ENCODE data around the gene PNPLA8.

Gene PNPLA8

DNA sequence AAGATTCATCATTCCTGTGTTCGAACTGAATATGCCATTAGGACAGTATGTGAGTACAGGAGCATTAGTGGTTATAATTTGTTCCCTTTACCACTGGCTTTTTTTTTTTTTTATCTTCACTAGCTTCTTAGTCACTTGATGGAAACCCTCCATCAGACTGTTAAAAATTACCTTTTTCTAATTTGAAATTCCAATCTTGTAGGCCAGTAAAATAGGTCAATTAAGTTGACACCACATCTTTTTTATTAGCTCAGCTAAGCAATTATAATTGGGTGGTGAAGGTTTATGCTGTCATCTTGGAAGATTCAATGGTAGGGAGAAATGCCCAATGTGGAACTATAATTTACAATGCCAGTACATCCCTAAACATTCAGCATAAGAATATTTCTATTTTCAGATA lies 75.8 kb downstream of the PNPLA8 start:
- peak overlapping the region in 1 of 3 experiments; percentile 68 for H3K27ac Mint-ChIP-seq
- no peaks in the 10 kb centered on the region for H3K36me3 Mint-ChIP-seq (ENCODE audit: low read depth)
- TF ChIP-seq CTCF (IDR thresholded peaks at IDR 0.05; ENCODE audit: unreplicated experiment in 3 of 3) = no peak
- H3K9me3 Mint-ChIP-seq = no peaks in the 10 kb centered on the region
- peaks cover 51% of the 10 kb centered on the region for H3K27me3 Mint-ChIP-seq (ENCODE audit: low read depth)
- H3K4me3 Mint-ChIP-seq = no peak overlapping the region
- peaks cover 5% of the 10 kb centered on the region for H3K4me1 Mint-ChIP-seq

DNA sequence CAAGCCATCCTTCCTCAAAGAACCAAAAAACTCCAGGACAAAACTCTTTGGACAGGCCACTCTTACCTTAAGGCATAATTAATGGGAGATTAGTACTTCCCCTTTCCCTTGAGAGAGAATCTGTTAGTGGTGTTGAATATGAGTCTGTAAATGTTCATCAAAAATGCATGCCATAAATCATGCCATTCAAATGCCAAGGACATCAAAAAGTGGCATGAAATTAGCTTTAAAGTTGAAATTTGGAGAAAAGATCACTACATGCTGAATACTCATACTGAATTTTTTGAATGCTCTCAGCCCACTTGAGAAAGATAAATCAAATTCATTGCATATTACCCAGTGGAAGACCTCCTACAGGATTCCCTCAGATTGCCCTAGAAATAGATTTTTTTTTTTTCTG lies 76.4 kb downstream of the PNPLA8 start:
- TF ChIP-seq CTCF (IDR thresholded peaks at IDR 0.05; ENCODE audit: unreplicated experiment in 3 of 3) = no peak
- Mint-ChIP-seq H3K4me3 (no peak overlapping the region), H3K27ac (peak overlapping the region in 1 of 3 experiments; percentile 75), H3K4me1 (peaks cover 3% of the 10 kb centered on the region), H3K36me3 (ENCODE audit: low read depth) (no peaks in the 10 kb centered on the region), H3K27me3 (ENCODE audit: low read depth) (peaks cover 47% of the 10 kb centered on the region), H3K9me3 (no peaks in the 10 kb centered on the region)

- H3K4me1 Mint-ChIP-seq = no peaks in the 10 kb centered on the region
- no peaks in the 10 kb centered on the region for H3K9me3 Mint-ChIP-seq
- H3K27ac Mint-ChIP-seq = peak overlapping the region in 1 of 3 experiments; percentile 75
- no peak for TF ChIP-seq CTCF (IDR thresholded peaks at IDR 0.05; ENCODE audit: unreplicated experiment in 3 of 3)
- no peak overlapping the region for H3K4me3 Mint-ChIP-seq
- H3K27me3 Mint-ChIP-seq (ENCODE audit: low read depth) = peaks cover 40% of the 10 kb centered on the region
- H3K36me3 Mint-ChIP-seq (ENCODE audit: low read depth) = no peaks in the 10 kb centered on the region
These were observed 77.1 kb downstream of the PNPLA8 start for GRCh38 chr7:108448584-108449505.

DNA sequence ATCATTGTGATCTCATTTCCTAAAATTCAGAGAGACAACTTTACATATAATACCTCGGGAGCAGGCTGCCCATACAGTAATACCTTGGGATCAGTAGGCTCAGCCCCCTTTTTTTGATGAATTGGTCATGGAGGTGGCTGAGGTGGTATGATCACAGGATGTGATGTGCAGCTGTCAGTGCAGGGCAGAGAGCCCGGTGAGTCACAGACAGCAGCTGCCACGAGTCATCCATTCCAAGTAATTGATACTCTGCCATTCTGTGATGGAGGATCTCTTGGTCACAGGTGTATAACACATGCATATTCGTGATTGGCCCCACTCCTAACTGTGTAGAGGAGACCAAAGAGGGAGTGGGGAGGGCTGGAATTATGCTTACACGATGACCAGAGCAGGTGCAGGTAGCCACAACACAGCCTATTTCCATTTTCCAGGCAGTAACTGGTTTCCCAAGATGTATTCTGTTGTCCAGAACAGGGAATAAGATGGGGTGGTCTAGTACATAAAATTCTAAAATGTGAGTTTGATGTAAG lies 83.8 kb downstream of the PNPLA8 start:
- H3K4me3 Mint-ChIP-seq = no peak overlapping the region
- H3K36me3 Mint-ChIP-seq (ENCODE audit: low read depth) = no peaks in the 10 kb centered on the region
- H3K27ac Mint-ChIP-seq = no peak overlapping the region
- H3K9me3 Mint-ChIP-seq = no peaks in the 10 kb centered on the region
- H3K4me1 Mint-ChIP-seq = no peaks in the 10 kb centered on the region
- TF ChIP-seq CTCF (IDR thresholded peaks at IDR 0.05; ENCODE audit: unreplicated experiment in 3 of 3) = no peak
- H3K27me3 Mint-ChIP-seq (ENCODE audit: low read depth) = peaks cover 3% of the 10 kb centered on the region

DNA sequence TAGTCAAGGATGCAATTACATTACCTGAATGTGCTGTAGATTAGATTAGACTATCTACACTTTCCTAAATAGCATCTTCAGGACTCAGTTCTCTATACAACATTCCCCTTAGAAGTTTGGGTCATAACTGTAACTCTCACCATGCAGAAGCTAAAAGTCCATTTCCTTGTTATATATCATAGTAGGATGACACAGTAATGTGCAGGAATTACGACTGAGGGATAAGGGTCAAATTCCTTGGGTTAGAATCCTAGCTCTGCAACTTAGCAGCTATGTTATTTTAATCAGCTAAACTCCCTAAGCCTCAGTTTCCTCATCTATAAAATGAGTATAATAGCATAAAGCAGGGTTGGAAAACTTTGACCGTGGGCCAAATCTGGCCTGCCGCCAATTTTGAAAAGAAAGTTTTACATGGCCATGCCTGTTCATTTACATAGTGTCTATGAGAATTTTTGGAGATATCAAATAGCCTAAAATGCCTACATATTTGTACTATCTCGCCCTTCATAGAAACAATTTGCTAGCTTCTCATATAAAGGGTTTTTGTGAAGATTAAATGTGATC lies 84.5 kb downstream of the PNPLA8 start:
- H3K36me3 Mint-ChIP-seq (ENCODE audit: low read depth) = no peaks in the 10 kb centered on the region
- TF ChIP-seq CTCF (IDR thresholded peaks at IDR 0.05; ENCODE audit: unreplicated experiment in 3 of 3) = no peak

More for the DNA sequence above, 84.5 kb downstream of the PNPLA8 start:
- H3K27me3 Mint-ChIP-seq (ENCODE audit: low read depth) = peaks cover 3% of the 10 kb centered on the region
- H3K4me3 Mint-ChIP-seq = no peak overlapping the region
- no peak overlapping the region for H3K27ac Mint-ChIP-seq
- H3K9me3 Mint-ChIP-seq = no peaks in the 10 kb centered on the region
- no peaks in the 10 kb centered on the region for H3K4me1 Mint-ChIP-seq

Data from nephron (organoid).